NOMO-1 (cell line): Measurements from ENCODE around the gene COIL.
"Not testable (repeated sequence)": the region's sequence is repeated elsewhere in the genome, so short reads cannot be mapped to it uniquely, and the experiment has no call there.

Experiments
- DNase-seq, 2 experiments: peaks; one replicate each; lab custom pipeline; 2025; ENCODE audit not compliant: unreplicated experiment in 2 of 2; lab: John Stamatoyannopoulos, UW

Gene COIL

DNA sequence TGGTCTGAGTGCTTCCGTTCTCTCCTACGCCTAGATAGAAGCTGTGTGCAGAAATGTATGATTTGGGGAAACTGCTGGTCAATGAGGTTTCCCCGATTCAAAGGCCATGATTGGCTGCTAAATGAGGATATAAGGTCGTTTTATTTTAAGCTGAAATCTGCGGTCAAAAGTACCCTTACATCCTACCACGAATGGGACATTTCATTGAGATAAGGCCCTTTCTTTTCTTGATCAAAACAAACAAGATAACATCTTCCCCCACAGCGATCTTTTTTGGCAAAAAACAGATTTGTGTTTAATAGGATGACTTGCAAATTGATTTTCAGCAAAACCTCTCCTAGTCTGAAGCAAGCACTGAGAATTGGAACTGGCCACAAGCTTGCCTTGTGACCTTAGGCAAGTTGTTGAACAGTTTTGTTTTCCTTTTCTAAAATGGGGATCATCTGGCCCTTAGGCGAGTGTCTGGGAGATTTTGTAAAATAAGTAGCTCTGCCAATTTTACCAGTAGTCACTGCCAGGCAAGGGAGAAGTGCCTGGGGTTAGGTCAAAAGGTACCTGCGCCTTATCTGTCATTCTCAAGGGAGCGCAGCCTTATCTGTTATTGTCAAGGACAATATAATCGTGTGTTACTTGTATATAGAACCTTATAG is 17.7 kb upstream of the COIL start:
- DNase-seq = peak; percentile 32 to 39

DNA sequence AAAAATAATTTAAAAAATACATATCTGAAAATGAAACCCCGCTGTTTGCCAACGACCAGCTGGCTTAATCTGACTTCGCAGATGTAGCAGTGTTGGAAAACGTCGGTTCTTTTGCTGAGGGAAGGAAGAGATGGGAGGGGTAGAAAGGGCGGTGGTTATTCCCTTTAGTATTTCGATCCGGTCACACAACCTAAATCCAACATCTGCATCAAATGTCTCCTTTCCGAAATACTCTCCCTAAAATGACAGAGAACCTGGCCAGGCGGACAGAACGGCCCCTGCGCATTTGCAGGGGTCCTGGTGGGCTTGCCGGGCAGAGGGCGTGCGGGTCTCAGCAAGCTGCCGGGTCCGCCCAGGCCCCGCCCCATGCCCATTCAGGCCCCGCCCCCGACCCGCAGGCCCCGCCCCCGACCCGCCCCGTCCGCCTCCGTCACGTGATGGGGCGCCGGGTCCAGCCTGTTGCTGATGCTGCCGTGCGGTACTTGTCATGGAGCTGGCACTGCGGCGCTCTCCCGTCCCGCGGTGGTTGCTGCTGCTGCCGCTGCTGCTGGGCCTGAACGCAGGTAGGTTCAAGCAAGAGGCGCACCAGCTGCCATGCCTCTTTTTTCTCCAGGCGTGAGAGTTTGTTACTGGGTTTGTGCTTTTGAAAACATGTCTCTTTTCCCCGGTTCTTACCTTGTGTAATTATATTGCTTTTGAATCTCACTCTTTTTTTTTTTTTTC is 17.0 kb upstream of the COIL start, which contains the start of gene SCPEP1:
TSS of gene SCPEP1 (plus strand) at position 459 of the 723 bp plus-strand sequence. CDS start at position 488, 29 bp downstream.
- DNase-seq = peak; percentile 76 to 79

DNA sequence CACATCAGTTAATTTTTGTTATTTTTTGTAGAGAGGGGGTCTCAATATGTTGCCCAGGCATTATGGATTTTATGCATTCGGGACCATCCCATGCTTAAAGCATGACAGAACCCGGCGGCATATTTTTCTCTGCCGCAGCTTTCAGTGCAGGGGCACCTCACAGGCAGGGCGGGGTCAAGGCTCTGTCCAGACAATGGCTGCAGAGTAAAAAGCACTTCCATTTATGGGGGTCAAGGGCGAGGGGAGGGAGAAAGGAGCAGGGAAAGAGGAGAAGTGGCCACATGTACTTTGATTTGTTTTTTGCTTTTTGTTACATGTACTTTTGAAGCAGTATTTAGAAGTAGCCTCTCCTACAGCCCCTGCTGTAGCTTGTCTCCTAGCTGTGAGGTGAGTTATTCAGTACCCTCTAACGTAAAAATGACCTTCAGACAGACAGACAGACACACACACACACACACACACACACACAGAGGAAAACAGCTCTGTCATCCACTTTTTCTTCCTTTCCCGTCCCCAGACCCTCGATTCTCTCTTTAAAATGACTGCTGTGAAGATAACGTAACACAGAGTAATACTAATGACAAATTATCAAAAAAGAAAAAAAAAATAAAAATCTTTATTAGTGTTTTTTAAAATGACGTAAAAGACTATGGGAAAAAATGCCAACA is 16.2 kb upstream of the COIL start:
- no peak for DNase-seq

DNA sequence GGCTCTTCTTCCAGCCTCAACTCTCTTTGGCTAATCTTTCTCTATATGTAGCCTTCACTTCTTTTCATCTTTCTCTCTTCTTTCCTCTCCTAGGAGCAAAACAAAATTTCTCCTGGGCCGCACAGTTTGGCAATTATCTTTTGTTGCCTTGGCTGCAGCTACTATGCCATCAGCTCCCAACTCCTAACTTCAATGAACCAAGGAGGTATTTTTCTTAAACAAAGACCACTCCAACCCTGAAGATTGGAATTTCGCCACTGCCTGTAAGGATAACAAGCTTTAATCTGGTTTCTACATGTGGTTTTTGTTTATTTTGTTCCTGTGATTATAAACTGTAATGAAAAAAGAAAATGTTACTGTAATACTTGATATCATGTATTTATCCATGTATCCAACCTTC is 14.8 kb upstream of the COIL start:
- no peak for DNase-seq

DNA sequence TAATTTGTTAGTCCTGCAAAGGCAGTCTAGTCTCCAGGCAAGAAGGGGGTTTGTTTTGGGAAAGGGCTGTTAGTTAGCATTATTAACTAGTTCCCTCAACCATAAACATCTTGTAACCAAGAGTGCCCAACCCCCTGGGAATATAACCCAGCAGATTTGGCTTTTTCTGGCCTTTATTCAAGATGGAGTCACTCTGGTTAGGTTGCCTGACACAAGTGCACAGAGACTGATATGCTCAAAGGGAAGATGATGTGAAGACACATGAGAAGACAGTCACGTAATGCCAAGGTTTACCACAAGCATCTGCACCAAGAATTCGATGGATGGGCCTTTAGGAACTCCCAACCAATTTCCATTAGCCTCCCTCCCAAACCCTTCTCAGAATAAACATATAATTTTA is 13.2 kb upstream of the COIL start:
- DNase-seq = no peak

DNA sequence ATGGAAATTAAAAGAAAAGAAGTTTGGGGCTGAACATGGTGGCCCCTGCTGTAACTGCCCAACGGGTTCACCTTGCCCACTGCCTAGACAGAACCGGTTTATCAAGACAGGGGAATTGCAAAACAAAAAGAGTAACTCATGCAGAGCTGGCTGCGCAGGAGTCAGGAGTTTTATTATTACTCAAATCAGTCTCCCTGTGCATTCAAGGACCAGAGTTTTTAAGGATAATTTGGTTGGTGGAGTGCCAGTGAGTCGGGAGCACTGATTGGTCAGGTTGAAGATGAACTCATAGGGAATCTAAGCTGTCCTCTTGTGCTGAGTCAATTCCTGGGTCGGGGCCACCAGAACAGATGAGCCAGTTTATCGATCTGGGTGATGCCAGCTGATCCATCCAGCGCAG is 12.7 kb upstream of the COIL start:
- no peak for DNase-seq

DNA sequence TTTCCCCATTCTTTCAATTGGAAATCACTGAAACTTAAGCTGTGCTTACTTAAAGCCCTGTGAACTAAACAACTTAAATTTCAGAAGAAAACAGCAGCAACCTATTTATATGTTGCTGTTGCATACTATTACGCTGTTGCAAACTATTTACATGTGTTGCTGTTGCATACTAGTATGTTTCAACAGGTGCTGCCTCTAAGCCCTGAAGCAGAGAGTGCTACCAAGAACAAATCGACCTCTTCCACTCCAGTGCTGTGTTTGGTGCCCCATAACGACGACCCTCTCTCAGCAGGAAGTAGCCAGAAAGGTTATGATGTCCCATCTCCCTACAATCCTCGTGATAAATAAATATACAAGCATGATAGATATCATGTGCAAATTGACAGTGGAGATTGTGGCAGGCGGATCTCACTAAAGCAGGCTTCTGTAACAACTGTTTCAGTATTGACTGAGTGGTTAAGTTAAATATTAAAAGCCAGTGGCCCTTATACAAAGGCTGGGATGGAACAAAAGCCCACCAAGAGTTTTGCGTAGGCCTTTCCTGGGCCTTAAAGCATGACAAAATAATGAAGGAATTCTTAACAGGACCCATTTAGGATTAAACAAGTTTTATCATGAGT is 11.4 kb upstream of the COIL start:
- no peak for DNase-seq

DNA sequence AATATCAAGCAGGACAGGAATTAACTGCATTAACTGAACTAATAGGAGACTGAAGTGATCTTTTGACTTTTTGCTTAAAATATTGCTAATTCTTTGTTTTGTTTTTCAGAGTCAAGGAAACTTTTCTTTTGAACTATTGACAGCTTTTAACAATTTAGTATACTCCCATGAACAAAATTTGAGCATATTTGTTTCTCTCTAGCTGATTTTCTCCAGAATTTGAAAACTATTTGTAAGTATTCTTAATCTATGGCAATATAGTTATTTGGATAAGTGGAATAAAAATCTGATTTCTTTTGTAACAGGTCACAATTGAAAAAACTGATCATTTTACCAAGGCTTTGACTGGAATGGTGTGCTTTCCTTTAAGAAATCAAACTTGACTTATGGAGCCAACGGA is 10.1 kb upstream of the COIL start:
- no peak for DNase-seq

DNA sequence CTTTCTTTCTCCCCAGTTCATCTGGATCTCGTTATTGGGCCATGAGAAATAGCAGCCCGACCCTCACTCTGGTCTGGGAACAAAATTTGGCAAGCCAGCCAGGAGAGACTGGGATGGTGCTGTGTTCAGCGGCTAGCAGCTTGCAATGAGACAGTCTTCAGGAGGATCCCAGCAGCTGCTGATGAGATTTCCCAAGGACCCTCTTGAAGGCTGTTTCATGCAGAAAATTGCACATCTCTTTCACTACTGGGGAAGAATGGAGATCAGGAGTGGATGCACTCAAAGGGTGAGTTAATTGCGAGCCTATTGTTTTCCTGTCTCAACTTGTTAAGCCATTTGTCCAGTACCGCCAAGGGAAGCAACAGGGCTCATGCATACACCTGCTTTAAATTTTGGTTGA is 5.5 kb upstream of the COIL start:
- DNase-seq = no peak

DNA sequence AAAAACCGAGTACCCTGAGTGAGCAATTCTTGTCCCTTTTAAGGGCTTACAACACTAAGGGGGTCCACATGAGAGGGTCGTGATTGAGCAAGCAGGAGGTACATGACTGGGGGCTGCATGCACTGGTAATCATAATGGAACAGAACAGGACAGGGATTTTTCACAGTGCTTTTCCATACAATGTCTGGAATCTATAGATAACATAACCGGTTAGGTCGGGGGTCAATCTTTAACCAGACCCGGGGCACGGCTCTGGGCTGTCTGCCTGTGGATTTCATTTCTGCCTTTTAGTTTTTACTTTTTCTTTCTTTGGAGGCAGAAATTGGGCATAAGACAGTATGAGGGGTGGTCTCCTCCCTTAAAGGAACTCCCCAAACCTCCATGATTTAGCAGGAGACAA is 4.8 kb upstream of the COIL start:
- DNase-seq = not testable (repeated sequence)

DNA sequence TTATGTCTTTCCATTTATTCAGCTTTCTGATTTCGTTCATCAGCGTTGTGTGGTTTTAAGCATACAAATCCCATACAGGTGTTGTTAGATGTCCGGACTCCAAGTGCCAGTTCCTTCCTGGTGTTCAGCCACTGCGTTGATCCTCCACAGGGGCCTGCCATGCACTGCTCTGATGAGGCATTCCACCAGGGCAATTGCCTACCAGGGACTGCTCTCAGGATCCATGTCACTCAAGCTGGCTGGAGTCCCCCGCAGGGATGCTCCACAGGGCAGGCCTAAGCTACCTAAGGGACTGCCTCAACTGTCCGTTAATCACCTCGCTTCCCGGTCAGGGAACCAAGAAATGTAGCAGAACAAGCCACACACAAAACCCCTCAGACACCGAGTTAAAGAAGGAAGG is 4.4 kb upstream of the COIL start:
- DNase-seq = not testable (repeated sequence)

DNA sequence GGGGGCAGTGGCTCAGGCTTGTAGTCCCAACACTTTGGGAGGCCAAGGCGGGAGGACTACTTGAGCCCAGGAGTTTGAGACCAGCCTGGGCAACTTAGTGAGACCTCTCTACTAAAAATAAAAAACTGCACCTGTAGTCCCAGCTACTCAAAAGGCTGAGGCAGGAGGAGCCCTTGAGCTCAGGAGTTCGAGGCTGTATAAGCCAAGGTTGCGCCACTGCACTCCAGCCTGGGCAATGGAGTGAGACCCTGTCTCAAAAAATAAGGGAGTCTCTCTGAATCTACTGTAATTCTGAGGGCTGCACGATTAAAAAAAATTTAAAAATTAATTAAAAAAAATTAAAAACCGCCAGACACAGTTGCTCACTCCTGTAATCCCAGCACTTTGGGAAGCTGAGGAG is 3.9 kb downstream of the COIL start:
- DNase-seq = no peak

DNA sequence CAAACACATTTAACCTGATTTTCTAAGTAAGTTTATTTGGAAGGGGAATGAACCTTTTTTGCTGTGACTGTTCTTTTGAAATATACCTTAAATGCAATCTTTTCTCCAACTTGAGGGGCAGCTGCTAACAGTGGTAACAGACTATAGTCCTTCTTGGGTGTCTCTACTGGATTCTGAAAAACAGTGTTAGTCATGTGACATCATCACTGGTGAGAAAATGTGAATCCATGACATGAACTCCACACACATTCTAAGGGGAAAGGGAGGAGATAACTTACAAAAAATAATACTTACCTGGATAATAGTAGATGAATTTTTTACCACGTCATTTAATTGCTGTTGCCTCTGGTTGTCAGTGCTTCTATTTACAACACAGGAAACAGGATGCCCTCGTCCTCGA is 11.3 kb downstream of the COIL start:
- DNase-seq = no peak

DNA sequence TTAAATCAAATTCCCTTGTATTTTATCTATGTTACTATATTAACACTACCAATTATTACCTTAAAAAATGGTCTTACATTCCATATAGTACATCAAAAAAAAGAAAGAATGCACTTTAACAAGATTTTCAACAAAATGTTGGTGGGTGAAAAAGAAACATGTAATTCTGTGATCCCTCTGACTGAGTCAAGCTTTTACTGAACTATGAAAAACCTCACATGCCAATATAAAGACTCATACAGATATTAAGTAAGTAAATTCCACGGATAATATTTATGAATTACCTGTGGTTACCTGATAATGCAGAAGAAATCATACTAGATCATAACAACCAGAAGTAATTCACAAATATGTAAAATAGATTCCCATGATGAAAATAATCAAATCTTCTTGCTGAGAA is 12.4 kb downstream of the COIL start:
- DNase-seq = no peak

DNA sequence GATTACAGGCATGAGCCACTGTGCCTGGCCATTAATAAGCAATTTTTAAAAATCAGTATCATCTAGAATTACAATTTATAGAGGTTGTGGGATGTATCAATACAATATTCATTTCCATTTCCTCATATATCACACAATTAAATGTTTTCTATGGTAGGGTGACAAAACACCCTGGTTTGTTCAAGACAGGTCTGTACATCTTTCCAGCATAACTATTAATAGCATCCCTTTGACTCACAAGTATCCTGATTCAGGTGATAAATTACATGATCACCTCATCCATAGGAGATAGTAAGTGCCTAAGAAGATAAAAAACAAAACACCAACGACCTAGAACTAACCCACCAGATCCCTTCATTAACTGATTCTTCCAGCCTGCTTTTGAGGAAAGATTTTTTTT is 13.1 kb downstream of the COIL start:
- DNase-seq = no peak

DNA sequence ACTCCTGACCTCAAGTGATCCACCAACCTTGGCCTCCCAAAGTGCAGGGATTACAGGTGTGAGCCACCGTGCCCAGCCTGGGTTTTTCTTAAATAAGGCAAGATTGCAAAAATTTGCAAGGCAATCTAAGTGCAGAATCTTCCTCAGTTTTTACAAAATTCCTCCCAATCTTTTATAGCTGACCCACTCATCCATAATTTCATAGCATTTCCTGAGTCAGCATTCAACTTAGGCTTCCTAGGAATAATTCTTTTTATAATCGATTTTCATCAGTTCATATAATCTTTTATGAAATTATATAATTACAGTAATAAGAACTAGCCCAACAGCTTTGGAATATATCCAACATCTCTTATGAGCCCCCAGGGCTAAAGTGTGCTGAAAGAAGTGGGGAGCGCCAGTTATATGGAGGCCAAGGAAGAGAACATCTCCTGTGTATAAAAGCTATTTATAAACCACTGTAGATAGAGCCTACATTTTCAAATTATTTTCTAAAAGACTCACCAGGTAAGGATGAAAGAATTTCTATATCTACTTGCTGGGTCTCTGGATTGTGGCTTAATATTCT is 14.8 kb downstream of the COIL start:
- no peak for DNase-seq

DNA sequence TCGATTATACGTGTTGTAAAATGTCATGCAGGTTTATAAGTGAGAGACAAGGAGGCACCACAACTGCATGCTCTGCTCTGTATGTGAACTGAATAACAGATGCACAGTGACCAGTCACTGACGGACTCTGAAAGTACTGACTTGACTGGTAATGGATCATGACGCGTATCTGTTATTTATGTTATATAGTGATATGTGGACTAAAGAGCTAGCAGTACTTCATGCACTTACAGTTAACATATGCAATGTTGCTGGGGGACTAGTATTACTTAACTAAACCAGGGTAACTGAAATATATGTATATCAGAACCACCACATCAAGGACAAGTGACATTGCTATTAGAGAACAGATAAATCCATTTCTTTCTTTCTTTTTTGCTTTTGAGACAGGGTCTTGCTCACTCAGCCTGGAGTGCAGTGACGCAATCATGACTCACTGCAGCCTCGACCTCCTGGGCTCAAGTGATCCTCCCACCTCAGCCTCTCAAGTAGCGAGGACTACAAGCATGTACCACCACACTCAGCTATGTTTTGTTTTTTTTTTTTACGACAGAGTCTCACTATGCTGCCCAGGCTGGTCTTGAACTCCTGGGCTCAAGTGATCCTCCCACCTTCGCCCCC is 17.2 kb downstream of the COIL start:
- DNase-seq = no peak

DNA sequence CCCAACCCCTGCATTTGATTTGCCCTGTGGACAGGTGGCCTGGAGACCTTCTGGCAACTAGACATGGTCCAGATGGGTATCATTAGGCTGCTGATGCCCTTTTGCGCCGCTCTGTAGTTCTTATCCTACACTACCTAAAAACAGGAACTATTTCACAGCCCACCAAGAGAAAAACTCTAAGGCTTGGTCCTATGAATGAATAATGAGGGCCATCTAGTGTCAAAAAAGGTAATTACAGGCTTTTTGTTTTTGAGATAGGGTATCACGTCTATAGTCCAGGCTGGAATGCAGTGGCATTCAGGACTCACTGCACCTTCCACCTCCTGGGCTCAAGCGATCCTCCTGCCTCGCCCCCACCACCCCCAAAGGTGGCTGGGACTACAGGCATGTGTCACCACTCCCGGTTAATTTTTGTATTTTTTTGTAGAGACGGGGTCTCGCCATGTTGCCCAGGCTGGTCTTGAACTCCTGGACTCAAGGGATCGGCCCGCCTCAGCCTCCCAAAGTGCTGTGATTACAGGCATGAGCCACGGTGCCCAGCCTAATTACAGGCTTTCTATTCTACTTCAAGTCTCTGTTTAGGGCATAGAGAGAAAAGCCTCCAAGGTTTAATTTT is 20.9 kb downstream of the COIL start:
- DNase-seq = peak; percentile 39 to 78

DNA sequence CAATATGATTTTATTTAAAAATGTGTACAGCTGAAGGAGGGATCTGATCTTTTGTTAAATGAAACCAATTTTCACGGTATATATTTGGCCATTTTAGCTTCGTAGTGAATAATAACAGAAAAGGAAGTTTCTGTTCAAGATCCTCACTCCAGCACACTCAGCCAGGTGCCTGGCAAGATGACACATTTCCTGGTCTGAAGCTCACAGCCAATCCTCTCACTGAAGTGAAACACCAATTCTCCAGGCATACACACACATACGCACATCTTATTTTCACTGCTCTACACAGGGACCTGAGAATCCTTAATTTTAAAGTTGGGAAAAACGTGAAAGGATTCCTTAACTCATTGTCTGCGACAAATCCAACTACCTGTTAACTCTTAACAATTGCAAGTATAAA is 22.6 kb downstream of the COIL start:
- not testable (repeated sequence) for DNase-seq

DNA sequence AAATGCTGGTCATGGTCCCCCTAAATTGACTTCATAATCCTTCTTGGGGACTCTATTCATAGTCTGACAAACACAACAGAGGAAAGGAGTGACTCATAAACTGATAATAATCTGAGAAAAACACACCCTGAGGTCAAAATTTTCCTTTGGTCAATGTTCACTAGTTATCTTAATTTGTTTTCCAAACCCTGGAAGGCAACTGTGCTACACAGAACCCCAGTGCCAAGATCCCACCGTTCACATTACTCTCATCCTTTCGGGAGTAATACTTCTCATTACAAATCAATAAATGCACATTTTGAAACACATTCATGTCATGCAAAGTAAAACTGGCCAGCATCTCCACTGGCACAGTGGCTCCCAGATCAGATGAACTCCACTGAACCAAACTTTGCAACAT is 23.2 kb downstream of the COIL start:
- DNase-seq = no peak
